ENCODE measurements around the gene PCDHA11.

Gene PCDHA11

DNA sequence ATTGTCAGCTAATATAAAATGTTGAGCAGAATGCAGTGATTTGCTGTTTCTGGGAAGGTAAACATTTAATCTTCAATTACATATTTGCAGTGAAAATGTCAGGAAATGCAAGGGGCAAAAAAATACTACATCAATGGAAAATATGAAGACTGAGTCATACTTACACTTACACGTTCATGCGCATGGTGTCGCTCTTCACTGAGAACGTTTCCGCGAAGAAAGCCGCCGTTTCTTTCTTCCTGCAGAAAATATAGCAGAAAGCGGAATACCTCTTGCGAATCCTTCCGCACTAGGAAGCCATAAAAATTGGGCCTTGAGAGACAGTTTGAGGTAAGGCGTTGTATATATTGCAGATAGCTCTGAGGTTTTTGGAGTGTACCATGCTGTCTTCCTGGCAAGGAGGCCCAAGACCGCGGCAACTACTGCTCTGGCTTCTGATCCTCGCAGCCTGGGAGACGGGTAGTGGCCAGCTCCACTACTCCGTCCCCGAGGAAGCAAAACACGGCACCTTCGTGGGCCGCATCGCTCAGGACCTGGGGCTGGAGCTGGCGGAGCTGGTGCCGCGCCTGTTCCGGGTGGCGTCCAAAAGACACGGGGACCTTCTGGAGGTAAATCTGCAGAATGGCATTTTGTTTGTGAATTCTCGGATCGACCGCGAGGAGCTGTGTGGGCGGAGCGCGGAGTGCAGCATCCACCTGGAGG, 13.3 kb downstream of the PCDHA11 start, which contains the start of gene PCDHA13:
PCDHA13 (plus strand) TSS at position 236 of the 702 bp plus-strand sequence; CDS start at position 381, 145 bp downstream.
- no peak for TF ChIP-seq CTCF (IDR thresholded peaks at IDR 0.05; ENCODE audit: borderline replicate concordance, insufficient read depth, low read depth, low read length)
- H3K4me3 ChIP-seq (ENCODE audit: low read depth, low read length) = no peak within 1 kb of the TSS

- H3K4me3 ChIP-seq (ENCODE audit: low read depth, low read length) = no peak overlapping the region
- TF ChIP-seq CTCF (IDR thresholded peaks at IDR 0.05; ENCODE audit: borderline replicate concordance, insufficient read depth, low read depth, low read length) = no peak
These were observed 13.8 kb downstream of the PCDHA11 start for GRCh38 chr5:140882591-140882899.

GRCh38 chr5:140883373-140883772, 14.6 kb downstream of the PCDHA11 start:
- TF ChIP-seq CTCF (IDR thresholded peaks at IDR 0.05; ENCODE audit: borderline replicate concordance, insufficient read depth, low read depth, low read length) = no peak
- H3K4me3 ChIP-seq (ENCODE audit: low read depth, low read length) = no peak overlapping the region

DNA sequence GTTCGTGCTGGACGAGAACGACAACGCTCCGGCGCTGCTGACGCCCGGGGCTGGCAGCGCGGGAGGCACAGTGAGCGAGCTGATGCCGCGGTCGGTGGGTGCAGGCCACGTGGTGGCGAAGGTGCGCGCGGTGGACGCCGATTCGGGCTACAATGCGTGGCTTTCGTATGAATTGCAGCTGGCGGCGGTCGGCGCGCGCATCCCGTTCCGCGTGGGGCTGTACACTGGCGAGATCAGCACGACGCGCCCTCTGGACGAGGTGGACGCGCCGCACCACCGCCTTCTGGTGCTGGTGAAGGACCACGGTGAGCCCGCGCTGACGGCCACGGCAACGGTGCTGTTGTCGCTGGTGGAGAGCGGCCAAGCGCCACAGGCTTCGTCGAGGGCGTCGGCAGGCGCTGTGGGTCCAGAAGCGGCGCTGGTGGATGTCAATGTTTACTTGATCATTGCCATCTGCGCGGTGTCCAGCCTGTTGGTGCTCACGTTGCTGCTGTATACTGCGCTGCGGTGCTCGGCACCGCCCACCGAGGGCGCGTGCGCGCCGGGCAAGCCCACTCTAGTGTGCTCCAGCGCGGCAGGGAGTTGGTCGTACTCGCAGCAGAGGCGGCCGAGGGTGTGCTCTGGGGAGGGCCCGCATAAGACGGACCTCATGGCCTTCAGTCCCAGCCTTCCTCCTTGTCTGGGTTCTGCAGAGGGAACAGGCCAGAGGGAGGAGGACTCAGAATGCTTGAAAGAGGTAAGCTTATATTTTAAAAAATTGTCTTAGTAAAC, 15.4 kb downstream of the PCDHA11 start:
- no peak for TF ChIP-seq CTCF (IDR thresholded peaks at IDR 0.05; ENCODE audit: borderline replicate concordance, insufficient read depth, low read depth, low read length)

DNA sequence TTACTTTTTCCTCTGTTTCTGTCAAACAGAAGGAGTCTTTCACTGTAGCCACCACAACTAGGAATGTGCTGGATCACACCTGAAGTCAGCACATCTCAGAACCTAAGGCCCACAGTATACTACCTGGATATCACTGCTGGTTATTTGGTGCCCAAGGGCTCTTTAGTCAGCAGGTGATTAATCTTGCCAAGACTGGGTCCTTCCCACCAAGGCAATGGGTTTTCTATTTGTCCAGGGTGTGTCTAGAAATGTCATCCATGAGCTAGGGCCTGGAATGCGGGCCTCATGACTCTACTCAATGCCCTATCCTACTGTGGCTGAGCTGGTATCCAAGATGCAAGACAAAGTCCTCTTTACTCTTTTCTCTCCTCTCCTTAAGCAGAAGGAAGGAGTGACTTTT, 47.6 kb downstream of the PCDHA11 start:
- no peak for TF ChIP-seq CTCF (IDR thresholded peaks at IDR 0.05; ENCODE audit: borderline replicate concordance, insufficient read depth, low read depth, low read length)
- H3K4me3 ChIP-seq (ENCODE audit: low read depth, low read length) = no peak overlapping the region

More for the DNA sequence above, 15.4 kb downstream of the PCDHA11 start:
- H3K4me3 ChIP-seq (ENCODE audit: low read depth, low read length) = no peak overlapping the region

All from GM12875 (cell line).